ENCODE measurements around the gene DCXR. TPM values are rescaled to one million over a fixed set of nuclear protein-coding genes. Genes with fewer than 3 reads are reported as not detected.

Gene DCXR
- total and polyA plus RNA-seq, 2 experiments from 2014 or later = 86.9 to 137 TPM

DNA sequence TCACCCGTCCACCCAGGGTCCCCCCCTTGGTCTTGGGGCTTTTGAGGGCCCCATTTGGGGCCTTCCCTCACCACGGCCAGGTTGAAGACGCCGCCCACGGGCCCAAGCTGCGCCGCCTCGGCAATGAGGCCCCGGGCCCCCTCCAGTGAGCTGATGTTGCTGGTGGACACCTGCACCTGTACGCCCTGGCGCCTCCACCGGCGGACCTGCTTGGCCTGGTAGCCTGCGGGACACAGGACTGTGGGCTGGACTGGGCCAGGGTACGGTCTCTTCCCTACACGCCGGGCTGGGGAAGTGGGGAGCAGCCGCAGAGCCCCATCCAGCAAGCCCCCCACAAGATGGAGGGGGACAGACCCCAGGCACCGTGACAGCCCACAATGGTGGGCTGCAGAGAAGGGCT, 45.0 kb upstream of the DCXR start (continued):
- TF ChIP-seq, protein P1, sequence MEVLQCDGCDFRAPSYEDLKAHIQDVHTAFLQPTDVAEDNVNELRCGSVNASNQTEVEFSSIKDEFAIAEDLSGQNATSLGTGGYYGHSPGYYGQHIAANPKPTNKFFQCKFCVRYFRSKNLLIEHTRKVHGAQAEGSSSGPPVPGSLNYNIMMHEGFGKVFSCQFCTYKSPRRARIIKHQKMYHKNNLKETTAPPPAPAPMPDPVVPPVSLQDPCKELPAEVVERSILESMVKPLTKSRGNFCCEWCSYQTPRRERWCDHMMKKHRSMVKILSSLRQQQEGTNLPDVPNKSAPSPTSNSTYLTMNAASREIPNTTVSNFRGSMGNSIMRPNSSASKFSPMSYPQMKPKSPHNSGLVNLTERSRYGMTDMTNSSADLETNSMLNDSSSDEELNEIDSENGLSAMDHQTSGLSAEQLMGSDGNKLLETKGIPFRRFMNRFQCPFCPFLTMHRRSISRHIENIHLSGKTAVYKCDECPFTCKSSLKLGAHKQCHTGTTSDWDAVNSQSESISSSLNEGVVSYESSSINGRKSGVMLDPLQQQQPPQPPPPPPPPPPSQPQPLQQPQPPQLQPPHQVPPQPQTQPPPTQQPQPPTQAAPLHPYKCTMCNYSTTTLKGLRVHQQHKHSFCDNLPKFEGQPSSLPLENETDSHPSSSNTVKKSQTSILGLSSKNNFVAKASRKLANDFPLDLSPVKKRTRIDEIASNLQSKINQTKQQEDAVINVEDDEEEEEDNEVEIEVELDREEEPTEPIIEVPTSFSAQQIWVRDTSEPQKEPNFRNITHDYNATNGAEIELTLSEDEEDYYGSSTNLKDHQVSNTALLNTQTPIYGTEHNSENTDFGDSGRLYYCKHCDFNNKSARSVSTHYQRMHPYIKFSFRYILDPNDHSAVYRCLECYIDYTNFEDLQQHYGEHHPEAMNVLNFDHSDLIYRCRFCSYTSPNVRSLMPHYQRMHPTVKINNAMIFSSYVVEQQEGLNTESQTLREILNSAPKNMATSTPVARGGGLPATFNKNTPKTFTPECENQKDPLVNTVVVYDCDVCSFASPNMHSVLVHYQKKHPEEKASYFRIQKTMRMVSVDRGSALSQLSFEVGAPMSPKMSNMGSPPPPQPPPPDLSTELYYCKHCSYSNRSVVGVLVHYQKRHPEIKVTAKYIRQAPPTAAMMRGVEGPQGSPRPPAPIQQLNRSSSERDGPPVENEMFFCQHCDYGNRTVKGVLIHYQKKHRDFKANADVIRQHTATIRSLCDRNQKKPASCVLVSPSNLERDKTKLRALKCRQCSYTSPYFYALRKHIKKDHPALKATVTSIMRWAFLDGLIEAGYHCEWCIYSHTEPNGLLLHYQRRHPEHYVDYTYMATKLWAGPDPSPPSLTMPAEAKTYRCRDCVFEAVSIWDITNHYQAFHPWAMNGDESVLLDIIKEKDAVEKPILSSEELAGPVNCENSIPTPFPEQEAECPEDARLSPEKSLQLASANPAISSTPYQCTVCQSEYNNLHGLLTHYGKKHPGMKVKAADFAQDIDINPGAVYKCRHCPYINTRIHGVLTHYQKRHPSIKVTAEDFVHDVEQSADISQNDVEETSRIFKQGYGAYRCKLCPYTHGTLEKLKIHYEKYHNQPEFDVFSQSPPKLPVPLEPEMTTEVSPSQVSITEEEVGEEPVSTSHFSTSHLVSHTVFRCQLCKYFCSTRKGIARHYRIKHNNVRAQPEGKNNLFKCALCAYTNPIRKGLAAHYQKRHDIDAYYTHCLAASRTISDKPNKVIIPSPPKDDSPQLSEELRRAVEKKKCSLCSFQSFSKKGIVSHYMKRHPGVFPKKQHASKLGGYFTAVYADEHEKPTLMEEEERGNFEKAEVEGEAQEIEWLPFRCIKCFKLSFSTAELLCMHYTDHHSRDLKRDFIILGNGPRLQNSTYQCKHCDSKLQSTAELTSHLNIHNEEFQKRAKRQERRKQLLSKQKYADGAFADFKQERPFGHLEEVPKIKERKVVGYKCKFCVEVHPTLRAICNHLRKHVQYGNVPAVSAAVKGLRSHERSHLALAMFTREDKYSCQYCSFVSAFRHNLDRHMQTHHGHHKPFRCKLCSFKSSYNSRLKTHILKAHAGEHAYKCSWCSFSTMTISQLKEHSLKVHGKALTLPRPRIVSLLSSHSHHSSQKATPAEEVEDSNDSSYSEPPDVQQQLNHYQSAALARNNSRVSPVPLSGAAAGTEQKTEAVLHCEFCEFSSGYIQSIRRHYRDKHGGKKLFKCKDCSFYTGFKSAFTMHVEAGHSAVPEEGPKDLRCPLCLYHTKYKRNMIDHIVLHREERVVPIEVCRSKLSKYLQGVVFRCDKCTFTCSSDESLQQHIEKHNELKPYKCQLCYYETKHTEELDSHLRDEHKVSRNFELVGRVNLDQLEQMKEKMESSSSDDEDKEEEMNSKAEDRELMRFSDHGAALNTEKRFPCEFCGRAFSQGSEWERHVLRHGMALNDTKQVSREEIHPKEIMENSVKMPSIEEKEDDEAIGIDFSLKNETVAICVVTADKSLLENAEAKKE (CRISPR knock-in tag; IDR thresholded peaks at IDR 0.05) = no peak
- no peak for TF ChIP-seq STAT1 (IDR thresholded peaks at IDR 0.05; ENCODE audit: unreplicated experiment)
- no peak for TF ChIP-seq ZNF331 (CRISPR knock-in tag; IDR thresholded peaks at IDR 0.05; ENCODE audit: low read depth)
- no peak for TF ChIP-seq NANOG (IDR thresholded peaks at IDR 0.05; ENCODE audit: borderline replicate concordance)
- no peak for TF ChIP-seq CREB1 (CRISPR knock-in tag; IDR thresholded peaks at IDR 0.05; ENCODE audit: low read depth)
- TF ChIP-seq ETS1 (IDR thresholded peaks at IDR 0.05) = no peak
- TF ChIP-seq ZNF114 (CRISPR knock-in tag; IDR thresholded peaks at IDR 0.05) = no peak
- no peak for TF ChIP-seq EZH2phosphoT487 (IDR thresholded peaks at IDR 0.05; ENCODE audit: unreplicated experiment)

GRCh38 chr17:82081966-82082365, 44.5 kb upstream of the DCXR start:
- H3K4me3 ChIP-seq = no peak overlapping the region
- H3K9me2 ChIP-seq (ENCODE audit: insufficient read depth) = no peaks in the 10 kb centered on the region
- H3K27ac ChIP-seq (ENCODE audit: low read depth) = no peak overlapping the region
- peaks cover 8% of the 10 kb centered on the region for H4K20me1 ChIP-seq (replicated peaks; ENCODE audit: insufficient read depth)
- no peaks in the 10 kb centered on the region for H3K4me1 ChIP-seq (ENCODE audit: insufficient read depth)
- Mint-ChIP-seq H3K27me3 (ENCODE audit: insufficient read depth, low read depth, poor library complexity) (peaks cover 15% of the 10 kb centered on the region), H3K4me1 (peaks cover 3% of the 10 kb centered on the region), H3K9me3 (no peaks in the 10 kb centered on the region; the same call in 2 of the 3 replicates), H3K4me3 (no peak overlapping the region), H3K27ac (no peak overlapping the region), H3K36me3 (ENCODE audit: low read depth) (peaks cover 53% of the 10 kb centered on the region)
- peaks cover 10% of the 10 kb centered on the region; the same call in 1 of the 2 replicates for H3K36me3 ChIP-seq (ENCODE audit: insufficient read depth)
- no peaks in the 10 kb centered on the region for H3K79me2 ChIP-seq (replicated peaks; ENCODE audit: insufficient read depth)
- no peak overlapping the region for H3K4me2 ChIP-seq
- DNase-seq (ENCODE audit: low spot score) = no peak
- H3K27me3 ChIP-seq (ENCODE audit: insufficient read depth) = no peaks in the 10 kb centered on the region
- H3F3A ChIP-seq (replicated peaks; ENCODE audit: low read depth) = peaks cover 21% of the 10 kb centered on the region
- no peak overlapping the region for H2AFZ ChIP-seq
- no peak for ATAC-seq
- TF ChIP-seq JUNB (IDR thresholded peaks at IDR 0.05; ENCODE audit: unreplicated experiment) (no peak), EZH2 (IDR thresholded peaks at IDR 0.05; ENCODE audit: low read depth, unreplicated experiment) (no peak), EZH2phosphoT487 (IDR thresholded peaks at IDR 0.05; ENCODE audit: unreplicated experiment) (no peak)
- TF ChIP-seq, protein P1 (CRISPR knock-in tag; IDR thresholded peaks at IDR 0.05) = no peak

All from GM23338 (cell line).